CD4-positive, alpha-beta T cell treated with Interleukin-1 beta for 1 hour (primary cell): ENCODE results near the gene KIAA1217.
"Not testable (repeated sequence)": the region's sequence is repeated elsewhere in the genome, so short reads cannot be mapped to it uniquely, and the experiment has no call there.

Experiments
- DNase-seq, 2 donors: peaks; one replicate each; pipeline ENCODE4 v3.0.0-alpha.2; 2020 to 2022

The KIAA1217 gene

DNA sequence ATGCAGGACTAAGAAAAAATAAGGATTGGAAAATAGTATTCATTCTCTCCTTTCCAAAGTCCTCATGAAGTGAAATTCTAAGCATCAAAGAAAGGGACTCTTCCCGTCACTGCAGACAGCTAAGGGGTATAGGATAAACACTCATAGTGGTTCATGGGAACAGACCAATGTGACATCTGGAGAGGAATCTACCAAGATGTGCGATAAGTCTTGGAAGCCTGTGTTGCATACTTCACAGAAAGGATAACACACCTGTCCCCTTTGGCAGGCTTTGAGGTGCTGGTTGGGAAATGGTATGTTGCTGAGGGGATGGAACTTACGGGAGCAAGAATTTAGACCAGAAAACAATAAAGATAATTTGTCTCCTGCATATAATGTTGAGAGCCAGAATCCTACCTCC lies 266.7 kb downstream of the KIAA1217 start:
- DNase-seq, result no peak

GRCh38 chr10:24476913-24477701 lies 268.2 kb downstream of the KIAA1217 start:
- no peak for DNase-seq

DNA sequence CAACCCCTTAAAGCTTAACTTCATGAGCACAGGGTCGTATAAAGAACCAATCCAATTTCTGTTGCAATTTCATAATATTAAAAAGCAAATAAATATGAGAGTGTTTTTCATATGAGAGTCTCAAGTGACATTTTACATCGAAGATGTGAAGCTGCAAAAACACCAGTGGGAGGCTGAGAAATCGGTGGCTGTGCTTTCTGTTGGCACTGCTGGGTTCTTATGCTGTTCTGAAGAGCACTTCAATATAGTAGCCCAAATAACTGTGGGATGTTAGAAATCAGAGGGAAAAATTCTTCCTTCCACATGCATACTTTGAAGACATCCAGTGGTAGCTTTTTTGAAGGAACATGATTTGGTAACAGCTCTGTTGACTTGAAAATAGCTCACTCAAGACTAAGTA lies 269.0 kb downstream of the KIAA1217 start:
- no peak for DNase-seq

- DNase-seq, result no peak
Observed at GRCh38 chr10:24479806-24480205, 270.9 kb downstream of the KIAA1217 start.

GRCh38 chr10:24480447-24480846 lies 271.5 kb downstream of the KIAA1217 start:
- no peak for DNase-seq

DNA sequence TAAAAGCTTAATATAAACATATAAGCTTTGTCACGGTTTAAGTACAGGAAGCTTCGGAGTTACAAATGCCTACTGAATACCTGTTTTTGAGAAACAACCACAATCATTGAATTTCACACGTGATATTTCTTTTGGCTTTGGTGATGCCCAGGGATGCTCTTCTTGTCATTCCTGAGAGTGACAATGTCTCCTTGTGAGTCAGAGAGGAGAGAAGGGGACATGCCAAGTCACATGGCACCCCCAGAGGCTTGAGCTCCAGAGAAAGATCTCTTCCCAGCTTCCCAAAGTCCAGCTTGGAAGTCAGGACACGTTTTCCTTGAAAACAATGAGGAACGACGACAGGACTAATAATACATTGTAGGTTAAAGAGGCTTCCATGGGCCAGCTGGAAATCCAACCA lies 272.3 kb downstream of the KIAA1217 start:
- DNase-seq, result no peak

DNA sequence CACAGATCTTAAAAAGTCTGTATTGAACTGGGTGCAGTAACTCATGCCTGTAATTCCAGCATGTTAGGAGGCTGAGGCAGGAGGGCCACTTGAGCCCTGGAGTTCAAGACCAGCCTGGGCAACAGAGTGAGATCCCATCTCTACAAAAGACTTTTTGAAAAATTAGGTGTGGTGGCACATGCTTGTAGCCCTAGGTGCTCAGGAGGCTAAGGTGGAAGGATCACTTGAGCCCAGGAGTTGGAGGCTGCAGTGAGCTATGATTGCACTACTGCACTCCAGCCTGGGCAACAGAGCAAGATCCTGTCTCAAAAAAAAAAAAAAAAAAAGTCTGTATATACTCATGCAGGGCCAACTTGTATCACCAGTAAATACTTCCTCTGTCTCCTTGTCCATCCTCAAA lies 273.8 kb downstream of the KIAA1217 start:
- not testable (repeated sequence) for DNase-seq

- no peak for DNase-seq
Observed at GRCh38 chr10:24483701-24484100, 274.8 kb downstream of the KIAA1217 start.

GRCh38 chr10:24484771-24485170 lies 275.8 kb downstream of the KIAA1217 start:
- DNase-seq, result no peak

DNA sequence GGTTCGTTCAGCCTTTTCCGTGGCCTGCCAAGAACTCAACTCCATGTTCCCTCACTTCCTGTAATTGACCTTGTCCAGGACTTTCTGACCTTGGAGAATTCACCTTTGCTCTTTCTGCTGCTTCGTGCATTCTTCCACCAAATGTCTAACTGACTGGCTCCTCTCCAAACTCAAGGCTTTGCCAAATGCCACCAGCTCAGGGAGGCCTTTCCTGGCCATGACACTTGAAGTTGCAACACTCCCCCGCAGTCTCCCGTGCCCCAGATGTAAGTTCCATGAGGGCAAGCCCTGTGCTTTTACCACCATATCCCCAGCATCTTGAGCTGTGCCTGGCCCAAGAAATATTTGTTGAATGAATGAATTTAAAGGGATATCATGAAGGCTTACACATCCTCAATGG lies 276.4 kb downstream of the KIAA1217 start:
- no peak for DNase-seq

- no peak for DNase-seq
Observed at GRCh38 chr10:24488631-24489030, 279.7 kb downstream of the KIAA1217 start.

- no peak for DNase-seq
Observed at GRCh38 chr10:24493165-24493564, 284.2 kb downstream of the KIAA1217 start.

GRCh38 chr10:24494236-24494635 lies 285.3 kb downstream of the KIAA1217 start:
- DNase-seq, result no peak

DNA sequence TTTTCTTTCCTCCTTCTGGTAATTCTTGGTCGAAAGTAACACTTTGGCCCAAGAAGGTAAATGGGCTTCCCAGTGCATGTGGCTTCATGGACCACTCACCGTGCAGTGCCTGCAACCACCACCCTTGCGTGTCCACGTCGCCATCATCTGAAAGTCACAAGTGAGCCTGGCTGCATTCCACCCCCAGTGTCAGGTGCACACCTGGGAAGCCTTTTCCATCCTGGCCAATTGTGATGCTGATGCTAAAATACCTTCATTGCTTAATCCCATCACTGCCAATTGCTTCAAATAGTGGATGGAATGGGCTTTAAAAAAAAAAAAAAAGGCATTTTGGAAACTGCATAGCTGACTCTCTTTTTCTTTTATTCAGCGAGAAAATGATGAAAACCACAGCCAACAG lies 285.8 kb downstream of the KIAA1217 start:
- DNase-seq, result no peak

- no peak for DNase-seq
Observed at GRCh38 chr10:24495666-24496460, 286.9 kb downstream of the KIAA1217 start.

- DNase-seq, result no peak
Observed at GRCh38 chr10:24496906-24497305, 288.0 kb downstream of the KIAA1217 start.

DNA sequence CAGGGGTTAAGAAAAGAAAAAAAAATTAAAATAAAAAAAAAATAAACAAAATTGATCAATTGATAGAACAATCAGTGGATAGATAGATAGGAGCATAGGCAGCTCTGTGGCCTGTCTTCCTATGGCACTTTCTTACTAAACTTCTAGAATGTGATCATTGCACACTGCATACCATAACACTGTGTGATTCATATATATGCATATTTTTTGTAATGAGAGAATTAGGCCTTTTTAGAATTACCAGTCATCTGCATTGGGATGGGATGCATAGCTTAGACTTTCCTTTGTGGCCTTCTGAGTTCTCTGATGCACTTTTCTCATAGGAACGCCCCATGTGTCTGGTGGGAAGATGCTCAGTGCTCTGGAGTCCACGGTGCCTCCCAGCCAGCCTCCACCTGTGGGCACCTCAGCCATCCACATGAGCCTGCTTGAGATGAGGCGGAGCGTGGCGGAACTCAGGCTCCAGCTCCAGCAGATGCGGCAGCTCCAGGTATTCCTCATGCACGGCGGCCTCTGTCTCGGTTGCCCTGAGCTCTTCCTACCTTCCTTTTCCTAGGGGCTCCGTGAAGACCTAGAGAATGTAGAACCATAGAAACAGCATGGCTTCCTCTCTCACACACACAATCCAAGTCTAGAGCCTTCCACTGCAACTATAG lies 292.2 kb downstream of the KIAA1217 start:
- no peak for DNase-seq

DNA sequence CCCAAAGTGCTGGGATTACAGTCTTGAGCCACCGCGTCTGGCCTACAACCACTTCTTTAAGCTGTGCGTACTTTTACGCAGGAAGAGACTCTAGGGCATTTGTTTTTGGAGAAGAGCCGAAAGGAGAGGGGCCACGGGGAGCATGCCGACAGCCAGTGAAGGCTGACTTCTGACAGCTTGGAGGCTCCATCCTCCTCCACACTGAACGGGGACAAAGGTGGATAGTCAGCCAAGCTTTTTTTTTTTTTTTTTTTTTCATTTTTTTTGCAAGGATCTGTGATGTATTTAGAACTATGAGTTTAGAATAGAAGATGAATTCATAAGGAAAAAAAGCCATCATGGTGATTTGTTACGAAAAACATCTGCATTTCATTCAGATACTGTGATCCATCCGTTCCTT lies 293.1 kb downstream of the KIAA1217 start:
- DNase-seq, result no peak

- DNase-seq, result no peak
Observed at GRCh38 chr10:24502801-24503460, 294.0 kb downstream of the KIAA1217 start.

- peak in 1 of 2 donors; percentile 15 for DNase-seq
Observed at GRCh38 chr10:24503461-24504320, 294.8 kb downstream of the KIAA1217 start.

DNA sequence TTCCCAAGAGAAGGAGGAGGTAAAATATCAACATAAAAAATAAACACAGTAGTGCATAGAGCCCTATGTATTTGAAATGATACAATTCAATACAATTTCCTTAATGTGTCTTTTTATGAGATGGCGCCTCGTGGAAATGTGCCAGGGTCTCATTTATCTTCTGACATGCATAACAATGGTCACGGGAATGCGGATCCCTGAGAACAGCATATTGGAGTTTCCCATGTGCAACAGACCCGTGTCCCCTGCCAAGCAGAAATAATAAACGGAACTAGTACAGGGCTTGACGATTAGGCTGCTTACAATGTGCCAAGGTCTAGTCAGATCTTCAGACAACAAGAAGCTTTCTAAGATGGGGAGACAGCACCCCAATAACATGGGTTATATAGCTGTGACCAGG lies 296.8 kb downstream of the KIAA1217 start:
- DNase-seq, result no peak

GRCh38 chr10:24513155-24513554 lies 304.2 kb downstream of the KIAA1217 start:
- DNase-seq, result no peak
